Right hindlimb (tissue), 1 donor: ENCODE results near the gene PORCN.

ENCODE experiments used
- DNase-seq: peaks from one replicate; pipeline ENCODE4 v3.0.0-alpha.2; 2018

PORCN gene

DNA sequence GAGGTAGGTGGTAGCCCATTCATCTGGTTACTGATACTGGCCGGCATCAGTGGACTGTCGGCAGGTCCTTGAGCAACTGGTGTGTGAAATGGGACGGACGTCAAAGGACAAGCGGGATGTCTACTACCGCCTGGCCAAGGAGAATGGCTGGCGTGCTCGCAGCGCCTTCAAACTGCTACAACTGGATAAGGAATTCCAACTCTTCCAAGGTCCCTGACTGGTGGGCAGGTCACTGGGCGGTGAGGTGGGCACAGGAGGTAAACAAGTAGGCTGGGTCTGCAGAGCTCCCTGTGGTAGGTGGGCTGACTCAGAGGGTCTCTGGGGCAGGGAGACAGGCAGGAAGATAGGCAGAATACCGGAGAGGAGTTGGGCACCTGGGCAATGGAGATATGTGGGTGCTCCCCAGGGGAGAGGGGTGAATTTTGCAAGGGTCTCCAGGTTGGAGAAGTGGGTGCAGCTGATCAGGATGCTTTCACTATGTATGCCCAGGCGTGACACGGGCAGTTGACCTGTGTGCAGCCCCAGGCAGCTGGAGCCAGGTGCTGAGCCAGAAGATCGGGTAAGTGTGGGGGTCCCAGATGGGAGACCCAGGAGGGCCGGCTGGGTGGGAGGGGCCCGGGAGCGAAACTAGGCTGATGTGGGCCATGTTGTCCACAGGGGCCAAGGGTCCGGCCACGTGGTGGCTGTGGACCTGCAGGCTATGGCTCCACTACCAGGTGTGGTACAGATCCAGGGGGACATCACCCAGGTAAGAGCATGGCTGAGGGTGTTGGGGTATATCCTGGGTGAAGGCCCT, 30.6 kb upstream of the PORCN start:
- DNase-seq: no peak

DNA sequence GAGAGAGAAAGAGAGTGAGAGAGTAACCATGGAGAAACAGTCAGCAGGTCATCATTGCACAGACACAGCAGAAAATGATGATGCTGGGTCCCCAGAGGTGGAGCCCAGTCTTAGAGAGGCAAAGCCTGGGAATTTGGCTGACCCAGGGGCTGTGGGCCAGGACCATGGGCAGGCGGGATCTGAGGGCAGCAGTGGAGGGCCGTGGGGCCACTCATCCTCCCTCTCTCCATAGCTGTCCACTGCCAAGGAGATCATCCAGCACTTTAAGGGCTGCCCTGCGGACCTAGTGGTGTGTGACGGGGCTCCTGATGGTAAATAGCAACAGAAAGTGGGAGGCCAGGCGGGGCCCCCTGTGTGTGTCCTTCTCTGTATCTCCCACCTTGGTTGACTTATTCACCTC, 30.0 kb upstream of the PORCN start:
- no peak for DNase-seq

DNA sequence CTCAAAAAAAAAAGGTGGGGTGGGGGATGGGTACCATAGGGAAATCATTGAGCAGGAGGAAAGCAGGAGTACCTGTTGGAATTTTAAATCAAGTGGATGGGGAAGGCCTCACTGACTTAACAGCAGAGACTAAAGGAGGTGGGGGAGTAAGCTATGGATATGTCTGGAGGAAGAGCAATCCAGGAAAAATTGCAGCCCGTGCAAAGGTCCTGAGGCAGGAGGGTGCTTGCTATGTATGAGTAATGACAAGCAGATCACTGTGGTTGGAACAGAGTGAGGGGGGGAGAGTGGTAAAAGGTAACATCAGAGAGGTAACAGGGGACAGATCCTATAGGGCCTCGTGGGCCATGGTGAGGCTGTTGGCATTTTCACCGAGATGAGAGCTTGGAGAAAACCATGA, 28.6 kb upstream of the PORCN start:
- no peak for DNase-seq

DNA sequence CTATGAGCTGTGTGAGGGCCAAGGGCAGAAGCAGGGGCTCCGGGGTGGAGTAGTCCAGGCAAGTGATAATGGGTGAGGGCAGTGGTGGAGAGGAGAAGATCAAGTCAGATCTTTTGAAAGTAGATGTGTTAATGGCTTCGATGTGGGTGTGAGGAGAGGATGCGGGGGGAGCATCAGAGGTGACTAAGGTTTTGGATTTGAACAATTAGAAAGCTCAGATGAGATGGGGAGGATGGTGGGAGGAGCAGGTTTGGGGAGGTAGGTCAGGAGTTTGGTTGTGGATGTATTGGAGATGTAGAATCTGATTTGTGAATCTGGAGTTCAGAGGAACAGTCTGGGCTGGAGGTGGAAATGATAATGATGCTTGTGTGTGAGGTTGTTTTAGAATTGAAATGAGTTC, 28.2 kb upstream of the PORCN start:
- DNase-seq: no peak

DNA sequence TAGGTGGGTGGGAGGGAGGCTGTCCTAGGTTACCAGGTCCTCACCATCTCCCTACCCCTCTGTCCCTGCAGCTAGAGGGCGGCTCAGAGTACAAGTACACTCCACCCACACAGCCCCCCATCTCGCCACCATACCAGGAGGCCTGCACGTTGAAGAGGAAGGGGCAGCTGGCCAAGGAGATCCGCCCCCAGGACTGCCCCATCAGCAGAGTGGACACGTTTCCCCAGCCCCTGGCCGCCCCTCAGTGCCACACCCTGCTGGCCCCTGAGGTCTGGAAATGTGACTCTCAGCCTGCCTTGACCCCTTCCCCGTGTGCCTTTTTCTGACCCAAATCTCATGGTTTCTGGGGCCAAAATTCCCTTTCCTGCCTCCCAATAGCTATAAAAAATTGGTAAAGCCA, 26.3 kb upstream of the PORCN start:
- no peak for DNase-seq

DNA sequence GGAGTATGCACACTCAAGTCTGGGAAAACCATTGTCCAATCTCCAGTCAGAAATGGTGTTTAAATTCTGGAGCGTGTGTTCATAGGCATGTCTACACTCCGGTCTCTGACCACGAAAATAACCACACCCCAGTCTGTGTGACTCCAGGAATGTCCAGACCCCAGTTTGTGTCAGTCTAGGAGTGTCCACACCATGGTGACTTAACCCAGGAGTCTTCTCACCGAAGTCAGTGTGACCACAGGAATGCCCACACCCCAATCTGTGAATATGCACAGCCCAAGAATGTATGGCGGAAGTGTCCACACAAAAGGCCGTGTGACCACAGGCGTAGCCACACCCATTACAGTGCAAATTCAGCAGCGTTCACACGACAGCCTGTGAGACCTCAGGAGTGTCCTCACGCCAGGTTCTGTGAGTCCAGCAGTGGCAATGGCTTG, 21.4 kb upstream of the PORCN start:
- DNase-seq: no peak

DNA sequence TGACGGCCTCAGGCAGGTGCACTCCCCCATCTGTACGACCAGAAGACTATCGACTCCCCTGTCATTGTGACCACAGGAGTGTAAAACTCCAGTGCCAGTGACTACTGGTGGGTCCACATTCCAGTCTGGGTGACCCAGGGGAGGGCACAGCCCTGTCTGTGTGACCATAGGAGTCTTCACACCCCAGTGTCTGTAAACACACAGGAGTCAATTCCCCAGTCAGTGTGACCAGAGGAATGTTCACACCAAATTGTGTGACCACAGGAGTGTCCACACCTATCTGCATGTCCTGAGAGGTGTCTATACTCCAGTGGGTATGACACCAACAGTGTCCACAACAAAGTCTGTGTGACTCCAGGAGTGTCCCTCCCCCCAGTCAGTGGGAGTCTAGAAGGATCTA, 20.8 kb upstream of the PORCN start:
- no peak for DNase-seq

DNA sequence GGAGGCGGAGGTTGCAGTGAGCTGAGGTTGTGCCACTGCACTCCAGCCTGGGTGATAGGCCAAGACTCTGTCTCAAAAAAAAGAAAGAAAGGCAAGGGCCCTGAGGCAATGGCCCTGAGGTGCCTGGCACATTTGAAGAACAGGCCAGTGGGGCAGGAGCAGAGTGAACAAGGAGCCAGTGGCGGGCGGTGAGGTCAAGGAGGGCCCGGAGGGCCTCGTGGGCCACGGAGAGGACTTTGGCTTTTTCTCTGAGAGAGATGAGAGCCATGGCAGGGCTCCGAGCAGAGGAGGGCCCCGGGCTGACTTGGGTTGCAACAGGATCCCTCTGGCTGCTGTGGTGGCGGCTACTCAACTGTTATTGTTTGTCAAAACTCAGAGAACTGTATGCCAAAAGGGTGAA, 19.5 kb upstream of the PORCN start:
- DNase-seq: no peak

DNA sequence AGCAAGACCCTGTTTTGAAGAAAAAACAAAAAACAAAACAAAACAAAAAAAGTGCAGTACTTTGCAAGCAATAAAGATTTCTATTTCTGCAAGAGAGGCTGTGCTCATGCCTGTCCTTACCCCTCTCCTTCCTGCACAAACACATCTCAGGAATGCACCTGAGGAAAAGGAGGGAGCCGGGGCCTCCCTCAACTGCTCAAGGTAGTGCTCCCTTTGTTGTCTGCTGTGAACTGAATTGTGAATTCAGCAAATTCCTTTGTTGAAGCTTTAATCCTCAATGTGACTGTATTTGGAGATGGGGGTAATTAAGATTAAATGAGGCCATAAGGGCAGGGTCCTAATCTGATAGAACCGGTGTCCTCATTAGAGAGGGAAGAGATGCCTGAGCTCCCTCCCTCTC, 18.9 kb upstream of the PORCN start:
- DNase-seq: no peak

DNA sequence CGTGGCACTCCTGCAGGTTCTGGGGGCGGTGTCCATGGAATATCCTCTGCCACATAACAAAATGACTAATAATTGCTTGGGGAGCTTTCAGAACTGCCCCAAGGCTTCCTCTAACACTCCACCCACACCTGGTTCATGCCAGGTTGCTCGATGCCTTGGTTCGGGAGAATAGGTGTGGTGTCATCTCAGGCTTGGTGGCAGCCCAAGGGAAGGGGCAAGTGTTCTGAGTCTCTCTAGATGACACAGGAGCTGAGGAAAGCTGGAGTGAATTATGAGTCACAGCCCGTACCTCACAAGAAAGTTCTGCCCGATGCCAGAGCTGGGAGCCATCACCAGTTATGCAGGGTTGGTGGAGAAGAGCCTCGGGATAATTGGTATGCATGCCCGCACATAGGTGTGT, 18.1 kb upstream of the PORCN start:
- no peak for DNase-seq

DNA sequence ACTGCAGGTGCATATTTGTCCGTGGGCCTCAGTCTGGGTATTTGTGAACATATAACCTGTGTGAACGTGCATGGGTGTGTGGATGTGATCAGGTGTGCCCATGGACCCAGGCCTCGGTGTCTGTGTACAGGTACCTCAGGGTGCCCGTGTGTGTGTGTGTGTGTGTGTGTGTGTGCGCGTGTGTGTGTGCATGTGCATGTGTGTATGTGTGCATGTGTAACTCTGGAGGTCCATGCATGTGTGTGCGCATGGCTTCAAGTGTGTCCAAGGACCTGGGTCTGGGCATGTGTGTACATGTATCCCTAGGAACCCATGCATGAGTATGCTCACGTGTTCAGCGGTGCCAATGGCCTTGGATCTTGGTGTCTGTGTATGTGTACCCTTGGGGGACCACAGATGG, 17.0 kb upstream of the PORCN start:
- no peak for DNase-seq

DNA sequence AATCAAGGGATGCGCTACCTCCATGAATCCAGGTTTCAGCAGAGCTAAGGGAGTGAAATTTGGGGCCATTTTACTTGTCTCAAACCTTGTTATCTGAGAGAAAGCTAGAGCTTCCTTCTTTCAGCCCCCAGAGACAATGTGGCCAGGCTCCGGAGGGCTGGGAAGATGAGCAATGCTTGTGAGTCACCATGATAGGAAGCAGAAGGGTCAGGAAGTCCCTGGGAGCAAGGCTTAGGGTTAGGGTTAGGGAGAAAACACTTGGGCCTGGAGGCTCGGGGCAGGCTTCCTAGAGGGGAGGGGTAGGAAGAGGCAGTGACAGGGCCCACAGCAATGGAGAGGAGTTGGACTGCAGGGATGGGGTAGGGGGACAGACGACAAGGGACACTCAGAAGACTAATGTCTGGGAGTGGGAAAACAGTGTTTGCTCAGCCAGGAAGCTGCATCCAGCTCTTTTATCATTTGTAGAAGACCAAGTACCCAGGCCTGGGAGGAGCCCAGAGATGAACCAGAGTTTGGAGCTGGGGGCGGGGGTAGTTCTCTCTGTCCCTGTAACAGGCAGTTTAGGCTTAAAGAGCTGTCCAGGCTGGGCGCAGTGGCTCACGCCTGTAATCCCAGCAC, 16.4 kb upstream of the PORCN start:
- DNase-seq: no peak

DNA sequence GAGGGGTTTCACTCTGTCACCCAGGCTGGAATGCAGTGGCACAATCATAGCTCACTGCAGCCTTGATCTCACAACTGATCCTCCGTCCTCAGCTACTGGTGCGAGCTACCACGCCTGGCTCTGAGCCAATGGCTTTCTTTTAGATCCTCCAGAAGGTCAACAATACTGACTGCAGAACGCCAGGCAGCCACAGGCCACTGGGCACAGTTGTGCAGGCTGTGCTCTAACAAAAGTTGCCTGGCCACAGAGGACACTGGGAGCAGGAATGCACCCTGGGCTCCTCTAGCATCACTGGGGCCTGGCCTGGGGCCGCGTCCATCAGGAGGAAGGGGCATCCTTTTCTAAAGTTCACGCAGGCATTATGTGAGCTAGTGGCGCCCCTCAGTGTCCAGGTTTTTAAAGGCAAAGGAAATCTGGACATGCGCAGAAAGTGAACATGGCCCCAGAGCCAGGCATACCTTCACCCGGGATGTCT, 14.9 kb upstream of the PORCN start:
- DNase-seq: no peak

DNA sequence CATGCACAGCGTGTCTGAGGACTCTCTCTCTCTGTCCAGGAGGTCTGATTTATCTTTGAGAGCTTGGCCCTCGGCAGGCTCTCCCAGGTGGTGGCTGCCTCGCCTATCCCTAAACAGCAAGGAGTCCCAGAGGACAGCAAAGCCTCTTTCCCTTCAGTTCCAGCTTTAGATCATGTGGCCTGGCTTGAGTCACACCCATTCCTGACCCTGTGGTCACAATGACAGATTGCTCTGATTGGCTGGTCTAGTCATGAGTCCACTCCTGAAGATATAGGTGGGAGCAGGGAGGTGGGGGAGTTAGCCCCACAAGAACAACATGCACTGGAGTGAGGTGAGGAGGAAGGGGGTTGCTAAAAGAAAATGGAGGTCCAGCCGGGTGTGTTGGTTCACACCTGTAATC, 12.1 kb upstream of the PORCN start:
- no peak for DNase-seq

DNA sequence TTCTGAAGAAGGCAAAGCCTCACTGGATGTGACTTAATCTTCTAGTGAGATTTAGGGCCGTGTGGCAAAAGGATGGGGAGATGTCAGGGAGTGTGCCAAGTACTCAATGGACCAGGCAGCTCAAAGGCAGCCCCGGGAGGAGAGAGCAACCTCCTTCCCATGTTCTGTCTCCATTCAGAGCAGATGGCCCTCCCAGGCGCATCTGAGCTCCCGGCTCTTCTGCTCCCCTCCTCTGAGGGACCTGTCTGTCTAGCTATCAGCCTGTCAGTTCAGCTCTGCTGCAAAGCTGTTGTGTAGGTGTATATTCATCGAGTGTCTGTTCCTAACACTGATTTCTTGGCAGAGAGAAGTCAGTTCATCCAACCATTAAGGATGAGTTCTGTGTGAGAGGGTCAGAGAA, 10.9 kb upstream of the PORCN start:
- no peak for DNase-seq

DNA sequence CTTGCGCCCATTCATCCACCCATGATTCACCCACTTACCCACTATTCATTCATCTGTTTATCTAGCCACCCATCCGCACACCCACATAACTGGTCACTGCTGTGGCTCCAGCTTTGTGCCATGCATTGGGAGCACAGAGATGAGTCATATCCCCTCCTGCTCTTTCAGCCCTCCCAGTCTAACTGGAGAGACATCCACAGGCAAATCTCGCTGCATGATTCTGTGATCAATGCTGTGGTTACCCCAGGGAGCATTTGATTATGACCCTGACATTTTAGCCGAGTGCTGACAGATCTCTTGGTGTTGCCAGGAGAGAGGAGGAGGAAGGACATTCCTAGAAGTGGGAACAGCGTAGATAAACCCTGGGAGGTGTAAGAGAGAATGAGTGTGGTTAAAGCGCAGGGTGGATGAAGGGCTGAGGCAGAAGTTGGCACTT, 10.4 kb upstream of the PORCN start:
- no peak for DNase-seq

DNA sequence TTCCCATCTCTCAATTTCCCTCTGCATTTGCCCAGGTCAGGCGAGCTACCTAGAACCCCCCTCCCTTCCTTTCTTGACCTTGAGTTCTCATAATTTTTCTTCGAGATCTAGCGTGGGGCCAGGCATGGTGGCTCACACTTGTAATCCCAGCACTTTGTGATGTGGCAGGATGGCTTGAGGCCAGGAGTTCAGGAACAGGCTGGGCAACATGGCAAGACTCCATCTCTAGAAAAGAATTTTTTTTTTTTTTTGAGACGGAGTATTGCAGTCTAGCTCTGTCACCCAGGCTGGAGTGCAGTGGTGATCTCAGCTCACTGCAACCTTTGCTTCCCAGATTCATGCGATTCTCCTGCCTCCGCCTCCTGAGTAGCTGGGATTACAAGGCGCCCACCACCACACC, 4.5 kb upstream of the PORCN start:
- no peak for DNase-seq

DNA sequence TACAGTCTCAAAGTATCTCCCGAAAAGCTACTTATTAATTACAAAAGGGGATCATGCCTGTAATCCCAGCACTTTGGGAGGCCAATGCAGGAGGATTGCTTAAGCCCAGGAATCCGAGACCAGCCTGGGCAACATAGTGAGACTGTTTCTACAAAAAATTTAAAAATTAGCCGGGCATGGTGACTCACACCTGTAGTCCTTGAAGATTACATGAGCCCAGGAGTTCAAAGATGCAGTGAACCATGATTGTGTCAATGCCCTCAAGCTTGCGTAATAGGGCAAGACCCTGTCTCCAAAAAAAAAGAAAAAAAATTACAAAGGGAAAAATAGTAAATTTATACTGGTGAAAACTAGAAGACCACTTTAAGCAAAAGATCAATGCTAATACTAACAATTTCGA, 3.3 kb upstream of the PORCN start:
- no peak for DNase-seq

DNA sequence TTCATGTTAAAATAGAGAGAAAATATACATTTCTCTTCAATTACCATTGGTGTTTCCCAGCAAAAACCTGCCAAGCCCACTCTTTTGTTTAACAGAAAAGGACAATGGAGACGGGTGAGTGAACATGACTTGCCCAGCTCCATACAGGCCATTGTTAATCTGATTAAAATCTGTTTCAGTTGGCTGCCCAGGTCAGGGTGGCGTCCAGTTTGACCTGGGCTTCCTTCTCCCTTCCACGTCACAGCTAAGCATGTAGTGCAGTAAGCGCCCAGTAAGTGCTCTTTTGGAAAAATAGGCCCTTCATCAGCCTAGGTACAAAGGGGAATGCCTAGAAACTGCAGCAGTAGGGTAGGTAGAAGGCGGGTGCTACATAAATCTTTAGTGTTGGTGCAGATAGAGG, 1.5 kb upstream of the PORCN start:
- no peak for DNase-seq

DNA sequence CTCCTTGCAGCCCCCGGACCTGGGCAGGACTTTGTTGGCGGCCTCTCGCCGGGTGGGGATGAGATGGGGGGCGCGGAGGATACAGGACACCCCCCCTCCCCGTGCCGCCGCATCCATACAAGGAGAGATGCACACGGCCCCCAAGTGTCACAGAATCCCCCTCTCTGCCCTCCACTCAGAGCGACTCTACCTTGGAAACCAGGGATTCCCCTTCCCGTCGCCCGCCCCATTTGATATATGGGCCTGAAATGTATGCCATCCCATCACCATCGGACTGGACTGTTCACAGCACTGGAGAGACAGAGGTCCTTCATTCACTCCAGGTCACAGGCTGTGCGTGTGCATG, 426 bp downstream of the PORCN start:
- DNase-seq: no peak

DNA sequence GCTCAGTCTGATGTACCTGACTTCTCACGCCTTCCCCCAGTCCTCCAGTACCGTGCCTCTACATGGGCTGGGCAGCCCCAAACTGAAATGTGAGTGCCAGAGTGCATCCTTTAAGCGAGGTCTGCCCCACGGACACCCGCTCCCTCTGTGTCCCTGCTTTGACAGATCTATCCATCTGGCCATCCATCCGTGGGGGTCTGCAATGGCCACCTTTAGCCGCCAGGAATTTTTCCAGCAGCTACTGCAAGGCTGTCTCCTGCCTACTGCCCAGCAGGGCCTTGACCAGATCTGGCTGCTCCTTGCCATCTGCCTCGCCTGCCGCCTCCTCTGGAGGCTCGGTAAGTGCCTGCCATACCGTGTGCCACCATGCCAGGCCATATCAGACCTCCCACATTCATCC, 827 bp downstream of the PORCN start:
- no peak for DNase-seq

DNA sequence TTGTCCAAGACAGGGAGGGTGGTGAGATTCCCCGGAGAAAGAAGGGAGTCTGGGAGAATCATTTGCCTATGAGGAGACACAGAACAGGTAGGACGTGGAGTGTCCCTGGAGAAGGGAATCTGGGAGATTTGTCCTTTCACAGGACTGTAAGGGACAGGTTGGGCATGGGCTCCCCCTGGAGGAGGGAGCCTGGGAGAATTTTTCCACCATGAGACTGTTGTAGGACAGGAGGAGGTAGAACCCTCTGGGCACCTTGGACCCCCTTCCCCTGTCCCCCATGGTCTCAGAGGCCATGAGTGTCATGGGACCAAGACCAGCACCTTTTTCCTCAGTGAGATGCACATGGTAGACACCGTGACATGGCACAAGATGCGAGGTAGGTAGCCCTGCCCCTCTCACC, 2.8 kb downstream of the PORCN start:
- no peak for DNase-seq

DNA sequence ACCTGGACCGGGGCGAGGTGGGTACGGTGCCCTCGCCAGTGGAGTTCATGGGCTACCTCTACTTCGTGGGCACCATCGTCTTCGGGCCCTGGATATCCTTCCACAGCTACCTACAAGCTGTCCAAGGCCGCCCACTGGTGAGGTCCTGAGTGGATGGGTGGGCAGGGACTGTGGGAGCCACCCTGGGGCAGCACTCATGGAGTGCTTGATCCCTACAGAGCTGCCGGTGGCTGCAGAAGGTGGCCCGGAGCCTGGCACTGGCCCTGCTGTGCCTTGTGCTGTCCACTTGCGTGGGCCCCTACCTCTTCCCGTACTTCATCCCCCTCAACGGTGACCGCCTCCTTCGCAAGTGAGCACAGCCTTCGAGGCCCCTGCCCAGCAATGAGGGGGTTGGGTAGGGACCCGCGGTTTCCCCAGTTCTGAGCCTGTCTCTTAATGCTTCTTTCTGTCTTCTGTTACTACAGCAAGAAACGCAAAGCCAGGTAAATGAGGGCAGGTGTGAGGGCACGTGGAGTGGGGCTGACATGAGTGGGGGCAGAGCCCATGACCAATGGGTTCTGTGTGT, 3.7 kb downstream of the PORCN start:
- DNase-seq: no peak

DNA sequence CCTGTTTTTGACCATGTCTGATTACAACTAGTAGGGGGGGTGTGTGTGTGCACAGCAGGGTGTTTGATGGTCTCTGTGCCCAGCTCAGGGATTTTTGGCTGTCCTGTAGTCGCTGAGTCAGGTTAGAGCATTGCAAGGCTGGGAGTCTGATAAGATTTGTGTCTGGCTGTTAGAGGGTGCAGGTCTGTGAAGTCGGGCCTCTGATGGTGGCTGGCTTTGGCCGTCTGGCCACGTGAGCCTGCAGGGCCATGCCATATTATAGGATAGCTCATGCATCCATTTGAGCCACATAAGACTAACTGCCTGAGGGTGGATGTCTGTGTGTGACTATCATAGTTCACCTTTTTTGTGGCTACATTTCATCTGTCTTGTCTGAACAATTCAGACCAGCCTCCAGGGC, 4.9 kb downstream of the PORCN start:
- DNase-seq: no peak
